Measurements from ENCODE around the gene CCDC89. TPM values are rescaled to one million over a fixed set of nuclear protein-coding genes. Genes with fewer than 3 reads are reported as not detected.
"Not testable (repeated sequence)": the region's sequence is repeated elsewhere in the genome, so short reads cannot be mapped to it uniquely, and the experiment has no call there.

The CCDC89 gene
- total and polyA plus RNA-seq, 5 donors from 2014 or later, result not detected

DNA sequence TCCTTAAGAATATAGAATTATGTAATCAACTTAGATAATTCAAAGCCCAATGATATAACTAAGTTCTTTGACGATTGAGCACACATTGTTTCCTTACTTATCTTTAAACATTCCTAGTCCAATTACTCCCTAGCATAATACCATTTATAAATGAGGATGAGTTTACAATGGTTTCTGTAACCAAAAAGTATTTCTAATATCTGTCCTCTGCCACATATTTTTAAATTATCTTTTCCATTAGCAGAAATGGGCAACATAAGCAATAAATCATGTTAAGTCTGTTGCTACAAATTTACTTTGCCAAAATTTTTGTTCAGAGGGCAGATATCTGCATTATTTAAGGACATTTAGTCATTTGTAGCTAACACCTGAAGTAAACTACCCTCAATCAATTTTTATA lies 27.8 kb downstream of the CCDC89 start:
- Mint-ChIP-seq H3K4me1 (peaks cover 34 to 53% (median 47%) of the 10 kb centered on the region in 4 donors), H3K9me3 (no peaks in the 10 kb centered on the region), H3K4me3 (peak overlapping the region in 1 of 4 donors; percentile 22), H3K27me3 (no peaks in the 10 kb centered on the region), H3K36me3 (peaks cover 24% of the 10 kb centered on the region), H3K27ac (no peak overlapping the region)
- Histone ChIP-seq H3K27me3 (ENCODE audit: control insufficient read depth, insufficient read depth, low read length) (no peaks in the 10 kb centered on the region), H3K36me3 (ENCODE audit: control insufficient read depth, insufficient read depth, low read length) (peaks cover 63% of the 10 kb centered on the region), H3K4me3 (ENCODE audit: low read depth, low read length) (no peak overlapping the region), H3K9me3 (ENCODE audit: control insufficient read depth in 2 of 2, low read length in 2 of 2) (no peaks in the 10 kb centered on the region), H3K27ac (ENCODE audit: insufficient read depth, low read length, poor library complexity, severe bottlenecking) (no peak overlapping the region), H3K4me1 (ENCODE audit: control insufficient read depth, insufficient read depth, low read length, poor library complexity, severe bottlenecking) (peaks cover 29% of the 10 kb centered on the region)
- DNase-seq (no peak), ATAC-seq (ENCODE audit: low read depth in 2 of 2) (no peak)

GRCh38 chr11:85656777-85657176 lies 29.2 kb downstream of the CCDC89 start:
- H3K4me3 Mint-ChIP-seq, result no peak overlapping the region
- no peaks in the 10 kb centered on the region for H3K27me3 Mint-ChIP-seq
- Histone ChIP-seq H3K4me3 (ENCODE audit: low read depth, low read length) (no peak overlapping the region), H3K4me1 (ENCODE audit: control insufficient read depth, insufficient read depth, low read length, poor library complexity, severe bottlenecking) (peaks cover 15% of the 10 kb centered on the region), H3K9me3 (ENCODE audit: control insufficient read depth in 2 of 2, low read length in 2 of 2) (no peaks in the 10 kb centered on the region), H3K27me3 (ENCODE audit: control insufficient read depth, insufficient read depth, low read length) (no peaks in the 10 kb centered on the region), H3K36me3 (ENCODE audit: control insufficient read depth, insufficient read depth, low read length) (peaks cover 68% of the 10 kb centered on the region), H3K27ac (ENCODE audit: insufficient read depth, low read length, poor library complexity, severe bottlenecking) (no peak overlapping the region)
- H3K4me1 Mint-ChIP-seq, result peaks cover 31 to 58% (median 46%) of the 10 kb centered on the region in 4 donors
- H3K27ac Mint-ChIP-seq, result no peak overlapping the region
- H3K9me3 Mint-ChIP-seq, result no peaks in the 10 kb centered on the region
- no peak for ATAC-seq (ENCODE audit: low read depth in 2 of 2)
- DNase-seq, result no peak
- H3K36me3 Mint-ChIP-seq, result peaks cover 20% of the 10 kb centered on the region

DNA sequence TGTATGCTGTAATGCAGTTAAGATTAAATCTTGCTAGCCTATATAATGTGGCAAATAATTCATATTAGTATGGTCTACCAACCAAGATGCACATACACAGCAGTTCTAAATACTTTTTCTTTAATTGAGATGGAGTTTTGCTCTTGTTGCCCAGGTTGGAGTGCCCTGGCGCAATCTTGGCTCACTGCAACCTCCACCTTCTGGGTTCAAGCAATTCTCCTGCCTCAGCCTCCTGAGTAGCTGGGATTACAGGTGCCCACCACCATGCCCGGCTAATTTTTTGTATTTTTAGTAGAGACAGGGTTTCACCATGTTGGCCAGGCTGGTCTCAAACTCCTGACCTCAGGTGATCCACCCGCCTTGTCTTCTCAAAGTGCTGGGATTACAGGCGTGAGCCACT lies 31.7 kb downstream of the CCDC89 start:
- not testable (repeated sequence) for DNase-seq; H3K27ac ChIP-seq (ENCODE audit: insufficient read depth, low read length, poor library complexity, severe bottlenecking); H3K27me3 Mint-ChIP-seq; H3K4me3 Mint-ChIP-seq; H3K4me3 ChIP-seq (ENCODE audit: low read depth, low read length); H3K36me3 Mint-ChIP-seq; H3K9me3 ChIP-seq (ENCODE audit: control insufficient read depth in 2 of 2, low read length in 2 of 2); H3K27me3 ChIP-seq (ENCODE audit: control insufficient read depth, insufficient read depth, low read length); H3K27ac Mint-ChIP-seq; H3K9me3 Mint-ChIP-seq; H3K4me1 ChIP-seq (ENCODE audit: control insufficient read depth, insufficient read depth, low read length, poor library complexity, severe bottlenecking); ATAC-seq (ENCODE audit: low read depth in 2 of 2)
- H3K36me3 ChIP-seq (ENCODE audit: control insufficient read depth, insufficient read depth, low read length), result peaks cover 59% of the 10 kb centered on the region
- H3K4me1 Mint-ChIP-seq, result peaks cover 15 to 41% (median 28%) of the 10 kb centered on the region in 4 donors

- H3K27ac Mint-ChIP-seq, result peak overlapping the region in 1 of 3 donors; percentile 8
- H3K9me3 Mint-ChIP-seq, result no peaks in the 10 kb centered on the region
- H3K27me3 ChIP-seq (ENCODE audit: control insufficient read depth, insufficient read depth, low read length), result no peaks in the 10 kb centered on the region
- H3K4me3 Mint-ChIP-seq, result no peak overlapping the region
- no peaks in the 10 kb centered on the region for H3K27me3 Mint-ChIP-seq
- no peak for DNase-seq
- no peak for ATAC-seq (ENCODE audit: low read depth in 2 of 2)
- no peaks in the 10 kb centered on the region for H3K36me3 Mint-ChIP-seq
- peak overlapping the region; percentile 30 for H3K27ac ChIP-seq (ENCODE audit: insufficient read depth, low read length, poor library complexity, severe bottlenecking)
- H3K36me3 ChIP-seq (ENCODE audit: control insufficient read depth, insufficient read depth, low read length), result peaks cover 48% of the 10 kb centered on the region
- H3K4me1 Mint-ChIP-seq, result peaks cover 12 to 45% (median 29%) of the 10 kb centered on the region in 4 donors
- peaks cover 6% of the 10 kb centered on the region for H3K4me1 ChIP-seq (ENCODE audit: control insufficient read depth, insufficient read depth, low read length, poor library complexity, severe bottlenecking)
- H3K4me3 ChIP-seq (ENCODE audit: low read depth, low read length), result peak overlapping the region; percentile 23
- no peaks in the 10 kb centered on the region for H3K9me3 ChIP-seq (ENCODE audit: control insufficient read depth in 2 of 2, low read length in 2 of 2)
These were observed 33.1 kb downstream of the CCDC89 start for GRCh38 chr11:85652786-85653447.

- Histone ChIP-seq H3K9me3 (ENCODE audit: control insufficient read depth in 2 of 2, low read length in 2 of 2) (no peaks in the 10 kb centered on the region), H3K4me3 (ENCODE audit: low read depth, low read length) (no peak overlapping the region), H3K36me3 (ENCODE audit: control insufficient read depth, insufficient read depth, low read length) (peaks cover 36% of the 10 kb centered on the region), H3K27ac (ENCODE audit: insufficient read depth, low read length, poor library complexity, severe bottlenecking) (no peak overlapping the region), H3K27me3 (ENCODE audit: control insufficient read depth, insufficient read depth, low read length) (no peaks in the 10 kb centered on the region), H3K4me1 (ENCODE audit: control insufficient read depth, insufficient read depth, low read length, poor library complexity, severe bottlenecking) (peaks cover 12% of the 10 kb centered on the region)
- Mint-ChIP-seq H3K4me3 (no peak overlapping the region), H3K27me3 (peaks cover 4% of the 10 kb centered on the region), H3K27ac (peak overlapping the region in 1 of 3 donors; percentile 15), H3K36me3 (no peaks in the 10 kb centered on the region), H3K9me3 (no peaks in the 10 kb centered on the region), H3K4me1 (peaks cover 11 to 46% (median 28%) of the 10 kb centered on the region in 4 donors)
- no peak for ATAC-seq (ENCODE audit: low read depth in 2 of 2)
- no peak for DNase-seq
These were observed 34.9 kb downstream of the CCDC89 start for GRCh38 chr11:85651118-85651517.

- Mint-ChIP-seq H3K4me3 (peak within 1 kb of the TSS; percentile 90 to 99 (median 97)), H3K36me3 (no peaks in the 10 kb centered on the region), H3K9me3 (no peaks in the 10 kb centered on the region), H3K27me3 (peaks cover 19% of the 10 kb centered on the region), H3K27ac (peak within 1 kb of the TSS; percentile 96 to 99 (median 98)), H3K4me1 (peaks cover 9 to 39% (median 23%) of the 10 kb centered on the region in 4 donors)
- peaks cover 12% of the 10 kb centered on the region for H3K4me1 ChIP-seq (ENCODE audit: control insufficient read depth, insufficient read depth, low read length, poor library complexity, severe bottlenecking)
- DNase-seq, result peak; percentile 87 to 94 (median 91)
- H3K27me3 ChIP-seq (ENCODE audit: control insufficient read depth, insufficient read depth, low read length), result peaks cover 16% of the 10 kb centered on the region
- ATAC-seq (ENCODE audit: low read depth in 2 of 2), result peak; percentile 100
- peak within 1 kb of the TSS; percentile 98 for H3K4me3 ChIP-seq (ENCODE audit: low read depth, low read length)
- H3K9me3 ChIP-seq (ENCODE audit: control insufficient read depth in 2 of 2, low read length in 2 of 2), result no peaks in the 10 kb centered on the region
- H3K27ac ChIP-seq (ENCODE audit: insufficient read depth, low read length, poor library complexity, severe bottlenecking), result peak within 1 kb of the TSS; percentile 88
- peaks cover 11% of the 10 kb centered on the region for H3K36me3 ChIP-seq (ENCODE audit: control insufficient read depth, insufficient read depth, low read length)
These were observed 38.2 kb downstream of the CCDC89 start, which contains the start of gene TMEM126A for GRCh38 chr11:85647604-85648299. Gene TMEM126A (plus strand): TSS chr11:85647967. CDS start chr11:85650256, 2,289 bp downstream.

DNA sequence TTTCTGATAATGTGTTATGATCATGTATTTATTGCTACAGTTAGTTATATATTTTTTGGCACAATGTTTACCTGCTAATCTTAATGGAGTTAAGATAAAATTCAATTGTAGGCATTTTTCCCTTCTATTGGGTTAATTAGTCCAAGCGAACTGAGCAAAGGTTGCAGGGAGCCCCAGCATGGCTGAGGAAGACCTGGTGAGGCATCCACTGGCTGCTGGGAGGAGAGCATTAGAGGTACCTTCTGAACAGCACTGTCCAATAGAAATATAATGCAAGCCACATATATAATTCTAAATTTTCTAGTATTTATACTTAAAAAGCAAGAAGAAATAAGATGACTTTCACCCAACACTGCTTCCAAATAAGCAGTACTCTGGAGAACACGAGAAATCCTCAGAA lies 38.9 kb downstream of the CCDC89 start:
- Mint-ChIP-seq H3K9me3 (no peaks in the 10 kb centered on the region), H3K27me3 (peaks cover 25% of the 10 kb centered on the region), H3K4me1 (peaks cover 9 to 35% (median 19%) of the 10 kb centered on the region in 4 donors), H3K36me3 (no peaks in the 10 kb centered on the region), H3K4me3 (peak overlapping the region; percentile 90 to 99 (median 97)), H3K27ac (peak overlapping the region; percentile 69 to 99 (median 96))
- peaks cover 12% of the 10 kb centered on the region for H3K4me1 ChIP-seq (ENCODE audit: control insufficient read depth, insufficient read depth, low read length, poor library complexity, severe bottlenecking)
- peak overlapping the region; percentile 98 for H3K4me3 ChIP-seq (ENCODE audit: low read depth, low read length)
- no peaks in the 10 kb centered on the region for H3K9me3 ChIP-seq (ENCODE audit: control insufficient read depth in 2 of 2, low read length in 2 of 2)
- H3K27ac ChIP-seq (ENCODE audit: insufficient read depth, low read length, poor library complexity, severe bottlenecking), result peak overlapping the region; percentile 88
- peaks cover 16% of the 10 kb centered on the region for H3K27me3 ChIP-seq (ENCODE audit: control insufficient read depth, insufficient read depth, low read length)
- H3K36me3 ChIP-seq (ENCODE audit: control insufficient read depth, insufficient read depth, low read length), result peaks cover 10% of the 10 kb centered on the region
- DNase-seq (no peak), ATAC-seq (ENCODE audit: low read depth in 2 of 2) (no peak)
